KOPT-K1 (cell line): Measurements from ENCODE around the gene RPUSD3.
A peak's percentile ranks its signal among the peaks of the same experiment; 100 is the strongest.
"Not testable (repeated sequence)": the region's sequence is repeated elsewhere in the genome, so short reads cannot be mapped to it uniquely, and the experiment has no call there.

Experiments used
- H3K27ac ChIP-seq: fragments of 200-600 bp; sonication (generic); 2 replicates; pipeline ENCODE4 v1.5.1; 2016; ENCODE audit warnings: antibody characterized with exemption, mild to moderate bottlenecking, low read depth, low read length; ENCODE audit not compliant: poor library complexity, severe bottlenecking
- H3K36me3 ChIP-seq: fragments of 200-600 bp; sonication (generic); 2 replicates; pipeline ENCODE4 v1.5.1; 2017; ENCODE audit warnings: antibody characterized with exemption, mild to moderate bottlenecking, low read length, moderate library complexity; ENCODE audit not compliant: insufficient read depth
- H3K9me3 ChIP-seq: fragments of 200-600 bp; sonication (generic); 2 replicates; pipeline ENCODE4 v1.5.1; 2017; ENCODE audit warnings: antibody characterized with exemption, low read length, mild to moderate bottlenecking; ENCODE audit not compliant: insufficient read depth, poor library complexity, severe bottlenecking

The RPUSD3 gene

GRCh38 chr3:9843715-9844438, at the start of gene RPUSD3:
Gene RPUSD3 (minus strand): TSS chr3:9844008. CDS start chr3:9843990, 18 bp downstream.
- H3K9me3 ChIP-seq, result no peaks in the 10 kb centered on the region
- peaks cover 33% of the 10 kb centered on the region for H3K36me3 ChIP-seq
- H3K27ac ChIP-seq, result peak within 1 kb of the TSS; percentile 70

GRCh38 chr3:9891072-9891622, 47.3 kb upstream of the RPUSD3 start:
- Histone ChIP-seq H3K36me3 (peaks cover 37% of the 10 kb centered on the region), H3K27ac (peak overlapping the region; percentile 91), H3K9me3 (no peaks in the 10 kb centered on the region)

- H3K36me3 ChIP-seq, result peaks cover 31% of the 10 kb centered on the region
- peak within 1 kb of the TSS; percentile 91 for H3K27ac ChIP-seq
- no peaks in the 10 kb centered on the region for H3K9me3 ChIP-seq
These were observed 46.7 kb upstream of the RPUSD3 start, which contains the start of gene JAGN1 for GRCh38 chr3:9890249-9891071. Gene JAGN1 (plus strand): TSS chr3:9890610. CDS start chr3:9890723, 113 bp downstream.

GRCh38 chr3:9889405-9889804, 45.6 kb upstream of the RPUSD3 start:
- H3K36me3 ChIP-seq, result peaks cover 23% of the 10 kb centered on the region
- H3K9me3 ChIP-seq, result no peaks in the 10 kb centered on the region
- H3K27ac ChIP-seq, result no peak overlapping the region

- H3K36me3 ChIP-seq, result peaks cover 14% of the 10 kb centered on the region
- H3K27ac ChIP-seq, result no peak overlapping the region
These were observed 44.7 kb upstream of the RPUSD3 start for GRCh38 chr3:9888540-9888939.

GRCh38 chr3:9887480-9887879, 43.7 kb upstream of the RPUSD3 start:
- H3K36me3 ChIP-seq, result peaks cover 4% of the 10 kb centered on the region
- no peak overlapping the region for H3K27ac ChIP-seq
- H3K9me3 ChIP-seq, result no peaks in the 10 kb centered on the region

More at GRCh38 chr3:9888540-9888939, 44.7 kb upstream of the RPUSD3 start:
- no peaks in the 10 kb centered on the region for H3K9me3 ChIP-seq

- no peaks in the 10 kb centered on the region for H3K9me3 ChIP-seq
- H3K36me3 ChIP-seq, result no peaks in the 10 kb centered on the region
- no peak overlapping the region for H3K27ac ChIP-seq
These were observed 42.5 kb upstream of the RPUSD3 start for GRCh38 chr3:9886328-9886727.

- no peaks in the 10 kb centered on the region for H3K9me3 ChIP-seq
- H3K27ac ChIP-seq, result no peak overlapping the region
- H3K36me3 ChIP-seq, result no peaks in the 10 kb centered on the region
These were observed 40.9 kb upstream of the RPUSD3 start for GRCh38 chr3:9884555-9885165.

GRCh38 chr3:9883706-9884554, 40.1 kb upstream of the RPUSD3 start:
- H3K27ac ChIP-seq, result no peak overlapping the region
- no peaks in the 10 kb centered on the region for H3K36me3 ChIP-seq
- no peaks in the 10 kb centered on the region for H3K9me3 ChIP-seq

- Histone ChIP-seq H3K36me3 (no peaks in the 10 kb centered on the region), H3K27ac (no peak overlapping the region), H3K9me3 (no peaks in the 10 kb centered on the region)
These were observed 37.6 kb upstream of the RPUSD3 start for GRCh38 chr3:9881441-9881840.

- H3K9me3 ChIP-seq, result no peaks in the 10 kb centered on the region
- no peaks in the 10 kb centered on the region for H3K36me3 ChIP-seq
- no peak within 1 kb of the TSS for H3K27ac ChIP-seq
These were observed 36.2 kb upstream of the RPUSD3 start, which contains the start of gene CIDEC for GRCh38 chr3:9879830-9880549. Gene CIDEC (minus strand): TSS chr3:9880253. CDS start chr3:9878486, 1,767 bp downstream.

GRCh38 chr3:9878700-9879099, 34.9 kb upstream of the RPUSD3 start:
- Histone ChIP-seq H3K27ac (no peak overlapping the region), H3K9me3 (no peaks in the 10 kb centered on the region), H3K36me3 (no peaks in the 10 kb centered on the region)

- no peak overlapping the region for H3K27ac ChIP-seq
- H3K9me3 ChIP-seq, result no peaks in the 10 kb centered on the region
- H3K36me3 ChIP-seq, result no peaks in the 10 kb centered on the region
These were observed 33.2 kb upstream of the RPUSD3 start for GRCh38 chr3:9876991-9877390.

GRCh38 chr3:9876255-9876654, 32.4 kb upstream of the RPUSD3 start:
- not testable (repeated sequence) for H3K36me3 ChIP-seq, H3K9me3 ChIP-seq, H3K27ac ChIP-seq
